ENCODE measurements around the gene EME2. TPM values are rescaled to one million over a fixed set of nuclear protein-coding genes. Genes with fewer than 3 reads are reported as not detected.

Gene EME2
- total and polyA plus RNA-seq, 2 donors from 2014 or later: 5.1 to 23.8 TPM

DNA sequence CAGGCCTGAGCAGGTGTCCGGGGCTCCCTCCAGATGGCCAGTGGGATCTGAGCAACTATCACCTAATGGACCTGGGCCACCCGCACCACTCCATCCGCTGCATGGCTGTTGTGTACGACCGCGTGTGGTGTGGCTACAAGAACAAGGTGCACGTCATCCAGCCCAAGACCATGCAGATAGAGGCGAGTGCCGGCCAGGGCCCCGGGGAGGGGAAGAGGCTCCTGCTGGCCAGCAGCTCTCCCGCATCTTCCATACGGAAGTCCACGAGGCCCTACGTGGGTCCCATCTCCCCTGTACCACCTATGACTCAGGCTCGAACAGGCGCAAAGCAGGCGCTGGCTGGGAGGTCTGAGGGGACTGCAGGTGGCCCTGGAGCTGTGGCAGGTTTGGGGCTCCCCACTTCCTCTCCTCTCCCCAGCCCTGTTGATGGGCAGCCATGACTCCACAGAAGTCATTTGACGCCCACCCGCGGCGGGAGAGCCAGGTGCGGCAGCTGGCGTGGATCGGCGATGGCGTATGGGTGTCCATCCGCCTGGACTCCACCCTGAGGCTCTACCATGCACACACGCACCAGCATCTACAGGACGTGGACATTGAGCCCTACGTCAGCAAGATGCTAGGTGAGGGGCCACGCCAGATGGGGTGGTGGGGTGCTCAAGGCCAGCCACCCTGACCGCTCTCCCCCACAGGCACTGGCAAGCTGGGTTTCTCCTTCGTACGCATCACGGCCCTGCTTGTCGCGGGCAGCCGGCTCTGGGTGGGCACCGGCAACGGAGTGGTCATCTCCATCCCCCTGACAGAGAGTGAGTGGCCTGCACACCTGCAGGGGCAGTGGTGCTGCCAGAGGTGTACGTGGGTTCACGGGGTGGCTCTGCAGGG lies 5.3 kb upstream of the EME2 start:
- DNase-seq (peak in 1 of 5 donors; percentile 40), FAIRE-seq (no peak)
- TF ChIP-seq, protein P1, sequence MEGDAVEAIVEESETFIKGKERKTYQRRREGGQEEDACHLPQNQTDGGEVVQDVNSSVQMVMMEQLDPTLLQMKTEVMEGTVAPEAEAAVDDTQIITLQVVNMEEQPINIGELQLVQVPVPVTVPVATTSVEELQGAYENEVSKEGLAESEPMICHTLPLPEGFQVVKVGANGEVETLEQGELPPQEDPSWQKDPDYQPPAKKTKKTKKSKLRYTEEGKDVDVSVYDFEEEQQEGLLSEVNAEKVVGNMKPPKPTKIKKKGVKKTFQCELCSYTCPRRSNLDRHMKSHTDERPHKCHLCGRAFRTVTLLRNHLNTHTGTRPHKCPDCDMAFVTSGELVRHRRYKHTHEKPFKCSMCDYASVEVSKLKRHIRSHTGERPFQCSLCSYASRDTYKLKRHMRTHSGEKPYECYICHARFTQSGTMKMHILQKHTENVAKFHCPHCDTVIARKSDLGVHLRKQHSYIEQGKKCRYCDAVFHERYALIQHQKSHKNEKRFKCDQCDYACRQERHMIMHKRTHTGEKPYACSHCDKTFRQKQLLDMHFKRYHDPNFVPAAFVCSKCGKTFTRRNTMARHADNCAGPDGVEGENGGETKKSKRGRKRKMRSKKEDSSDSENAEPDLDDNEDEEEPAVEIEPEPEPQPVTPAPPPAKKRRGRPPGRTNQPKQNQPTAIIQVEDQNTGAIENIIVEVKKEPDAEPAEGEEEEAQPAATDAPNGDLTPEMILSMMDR (IDR thresholded peaks at IDR 0.05; ENCODE audit: borderline replicate concordance, extremely low read depth, insufficient read depth): no peak
- no peak overlapping the region for H3K27ac ChIP-seq (ENCODE audit: low read depth in 2 of 2, low read length in 2 of 2)
- H3K9ac ChIP-seq (ENCODE audit: low read length in 3 of 3): no peak overlapping the region
- H3K4me3 ChIP-seq (ENCODE audit: low read length in 3 of 3): no peak overlapping the region
- no peaks in the 10 kb centered on the region for H3K27me3 ChIP-seq (ENCODE audit: control insufficient read depth, insufficient read depth, low read length)
- no peaks in the 10 kb centered on the region for H3K9me3 ChIP-seq (ENCODE audit: control insufficient read depth in 2 of 3, insufficient read depth in 1 of 3, low read length in 3 of 3)
- intact Hi-C loops (cut with DNase I): no loop called here
- peaks cover 0 to 11% (median 0%) of the 10 kb centered on the region in 3 donors for H3K4me1 ChIP-seq (ENCODE audit: control insufficient read depth in 2 of 3, insufficient read depth in 2 of 3, low read depth in 1 of 3, low read length in 3 of 3)
- peaks cover 0 to 14% (median 7%) of the 10 kb centered on the region in 3 donors for H3K36me3 ChIP-seq (ENCODE audit: control insufficient read depth in 2 of 3, insufficient read depth in 3 of 3, low read length in 3 of 3)

DNA sequence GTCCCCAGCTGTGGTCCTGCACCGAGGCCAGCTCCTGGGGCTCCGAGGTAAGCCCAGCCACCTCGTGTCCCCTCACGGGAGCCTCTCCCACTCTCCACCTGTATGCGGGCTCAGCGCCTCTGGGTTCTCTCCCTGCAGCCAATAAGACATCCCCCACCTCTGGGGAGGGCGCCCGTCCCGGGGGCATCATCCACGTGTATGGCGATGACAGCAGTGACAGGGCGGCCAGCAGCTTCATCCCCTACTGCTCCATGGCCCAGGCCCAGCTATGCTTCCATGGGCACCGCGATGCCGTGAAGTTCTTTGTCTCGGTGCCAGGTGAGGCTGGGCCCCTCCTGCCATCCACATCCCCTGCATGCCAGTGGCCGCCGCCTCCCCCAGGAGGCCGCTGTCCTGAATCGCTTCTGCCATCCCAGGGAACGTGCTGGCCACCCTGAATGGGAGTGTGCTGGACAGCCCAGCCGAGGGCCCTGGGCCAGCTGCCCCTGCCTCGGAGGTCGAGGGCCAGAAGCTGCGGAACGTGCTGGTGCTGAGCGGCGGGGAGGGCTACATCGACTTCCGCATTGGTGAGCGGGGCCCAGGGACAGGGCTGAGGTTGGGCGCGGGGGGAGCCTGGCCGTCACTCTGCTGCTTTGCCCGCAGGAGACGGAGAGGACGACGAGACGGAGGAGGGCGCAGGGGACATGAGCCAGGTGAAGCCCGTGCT lies 4.4 kb upstream of the EME2 start:
- H3K36me3 ChIP-seq (ENCODE audit: control insufficient read depth in 2 of 3, insufficient read depth in 3 of 3, low read length in 3 of 3): peaks cover 0 to 11% (median 7%) of the 10 kb centered on the region in 3 donors
- H3K9me3 ChIP-seq (ENCODE audit: control insufficient read depth in 2 of 3, insufficient read depth in 1 of 3, low read length in 3 of 3): no peaks in the 10 kb centered on the region
- DNase-seq: peak in 1 of 5 donors; percentile 44
- intact Hi-C loops (cut with DNase I): no loop called here
- no peak overlapping the region for H3K27ac ChIP-seq (ENCODE audit: low read depth in 2 of 2, low read length in 2 of 2)
- TF ChIP-seq, protein P1 (IDR thresholded peaks at IDR 0.05; ENCODE audit: borderline replicate concordance, extremely low read depth, insufficient read depth): no peak
- H3K4me3 ChIP-seq (ENCODE audit: low read length in 3 of 3): no peak overlapping the region
- no peak overlapping the region for H3K9ac ChIP-seq (ENCODE audit: low read length in 3 of 3)
- H3K4me1 ChIP-seq (ENCODE audit: control insufficient read depth in 2 of 3, insufficient read depth in 2 of 3, low read depth in 1 of 3, low read length in 3 of 3): peaks cover 0 to 12% (median 0%) of the 10 kb centered on the region in 3 donors
- H3K27me3 ChIP-seq (ENCODE audit: control insufficient read depth, insufficient read depth, low read length): no peaks in the 10 kb centered on the region
- no peak for FAIRE-seq

DNA sequence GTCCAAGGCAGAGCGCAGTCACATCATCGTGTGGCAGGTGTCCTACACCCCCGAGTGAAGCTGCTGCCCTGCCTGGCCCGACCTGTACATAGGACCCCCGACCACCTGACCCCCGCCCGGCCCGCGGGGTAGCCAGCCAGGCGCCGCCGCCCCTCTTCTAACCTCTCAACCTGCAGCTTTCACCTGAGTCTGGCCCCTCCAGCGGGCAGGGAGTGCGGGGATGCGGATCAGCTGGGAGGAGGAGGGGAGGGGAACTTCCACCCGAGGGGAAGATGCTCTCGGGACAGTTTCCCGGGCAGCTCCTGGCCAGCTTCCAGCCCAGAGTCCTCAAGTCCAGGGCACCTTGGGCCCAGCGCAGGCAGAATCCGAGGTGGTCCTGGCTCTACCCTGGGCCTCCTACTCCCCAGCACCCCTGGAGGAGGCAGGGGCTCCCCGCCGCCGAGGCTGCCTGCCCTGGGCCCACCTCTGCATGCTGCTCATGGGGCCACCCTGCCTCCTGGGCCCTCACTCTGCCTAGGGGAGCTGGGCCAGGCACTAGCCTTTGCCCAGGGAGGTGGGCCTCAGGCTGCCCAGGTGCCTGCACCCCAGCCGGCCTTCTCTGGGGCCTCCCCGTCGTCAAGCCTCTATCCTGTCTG lies 3.7 kb upstream of the EME2 start:
- Histone ChIP-seq H3K27me3 (ENCODE audit: control insufficient read depth, insufficient read depth, low read length) (no peaks in the 10 kb centered on the region), H3K4me3 (ENCODE audit: low read length in 3 of 3) (no peak overlapping the region), H3K27ac (ENCODE audit: low read depth in 2 of 2, low read length in 2 of 2) (no peak overlapping the region), H3K36me3 (ENCODE audit: control insufficient read depth in 2 of 3, insufficient read depth in 3 of 3, low read length in 3 of 3) (peaks cover 0 to 11% (median 7%) of the 10 kb centered on the region in 3 donors), H3K4me1 (ENCODE audit: control insufficient read depth in 2 of 3, insufficient read depth in 2 of 3, low read depth in 1 of 3, low read length in 3 of 3) (peaks cover 0 to 15% (median under 1%) of the 10 kb centered on the region in 3 donors), H3K9ac (ENCODE audit: low read length in 3 of 3) (no peak overlapping the region), H3K9me3 (ENCODE audit: control insufficient read depth in 2 of 3, insufficient read depth in 1 of 3, low read length in 3 of 3) (no peaks in the 10 kb centered on the region)
- peak in 1 of 5 donors; percentile 49 for DNase-seq
- no peak for FAIRE-seq
- TF ChIP-seq, protein P1 (IDR thresholded peaks at IDR 0.05; ENCODE audit: borderline replicate concordance, extremely low read depth, insufficient read depth): no peak
- intact Hi-C loops (cut with DNase I): no loop called here

All from kidney (tissue), 14 donors.